ENCODE data around the gene IFIT3.

DNA sequence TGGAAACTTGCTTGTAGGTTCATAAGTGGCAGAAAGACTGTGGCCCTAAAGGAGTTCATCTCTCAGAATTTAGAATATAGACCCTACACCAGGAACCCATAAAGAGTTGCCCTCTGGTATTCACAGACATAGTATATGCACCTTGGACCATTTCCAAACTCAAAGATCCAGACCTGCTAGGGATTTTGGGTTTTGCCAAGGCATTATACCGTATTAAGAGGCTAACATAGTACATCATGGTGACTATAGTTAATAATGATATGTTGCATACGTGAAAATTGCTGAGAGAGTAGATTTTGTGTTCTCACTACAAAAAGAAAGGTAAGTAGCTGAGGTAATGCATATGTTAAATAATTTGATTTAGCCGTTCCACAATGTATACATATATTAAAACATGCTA is 13.9 kb downstream of the IFIT3 start:
- TF ChIP-seq SIN3A (IDR thresholded peaks at IDR 0.05; ENCODE audit: borderline replicate concordance, low read depth, low read length) (no peak), EP300 (IDR thresholded peaks at IDR 0.05; ENCODE audit: borderline replicate concordance in 1 of 2, low read depth in 1 of 2, low read length in 1 of 2) (no peak), NFIC (IDR thresholded peaks at IDR 0.05; ENCODE audit: borderline replicate concordance) (no peak), RAD21 (IDR thresholded peaks at IDR 0.05; ENCODE audit: low read length) (no peak), RXRA (IDR thresholded peaks at IDR 0.05; ENCODE audit: borderline replicate concordance, low read depth) (no peak), POLR2AphosphoS5 (IDR thresholded peaks at IDR 0.05; ENCODE audit: low read depth, low read length) (no peak), GABPA (IDR thresholded peaks at IDR 0.05; ENCODE audit: low read depth) (no peak), TEAD4 (IDR thresholded peaks at IDR 0.05; ENCODE audit: borderline replicate concordance, insufficient read depth) (no peak), EZH2phosphoT487 (IDR thresholded peaks at IDR 0.05; ENCODE audit: borderline replicate concordance, low read depth) (no peak), YY1 (IDR thresholded peaks at IDR 0.05; ENCODE audit: low read depth) (no peak)
- TF ChIP-seq, protein P1, sequence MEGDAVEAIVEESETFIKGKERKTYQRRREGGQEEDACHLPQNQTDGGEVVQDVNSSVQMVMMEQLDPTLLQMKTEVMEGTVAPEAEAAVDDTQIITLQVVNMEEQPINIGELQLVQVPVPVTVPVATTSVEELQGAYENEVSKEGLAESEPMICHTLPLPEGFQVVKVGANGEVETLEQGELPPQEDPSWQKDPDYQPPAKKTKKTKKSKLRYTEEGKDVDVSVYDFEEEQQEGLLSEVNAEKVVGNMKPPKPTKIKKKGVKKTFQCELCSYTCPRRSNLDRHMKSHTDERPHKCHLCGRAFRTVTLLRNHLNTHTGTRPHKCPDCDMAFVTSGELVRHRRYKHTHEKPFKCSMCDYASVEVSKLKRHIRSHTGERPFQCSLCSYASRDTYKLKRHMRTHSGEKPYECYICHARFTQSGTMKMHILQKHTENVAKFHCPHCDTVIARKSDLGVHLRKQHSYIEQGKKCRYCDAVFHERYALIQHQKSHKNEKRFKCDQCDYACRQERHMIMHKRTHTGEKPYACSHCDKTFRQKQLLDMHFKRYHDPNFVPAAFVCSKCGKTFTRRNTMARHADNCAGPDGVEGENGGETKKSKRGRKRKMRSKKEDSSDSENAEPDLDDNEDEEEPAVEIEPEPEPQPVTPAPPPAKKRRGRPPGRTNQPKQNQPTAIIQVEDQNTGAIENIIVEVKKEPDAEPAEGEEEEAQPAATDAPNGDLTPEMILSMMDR (IDR thresholded peaks at IDR 0.05): no peak
- TF ChIP-seq, protein P2, sequence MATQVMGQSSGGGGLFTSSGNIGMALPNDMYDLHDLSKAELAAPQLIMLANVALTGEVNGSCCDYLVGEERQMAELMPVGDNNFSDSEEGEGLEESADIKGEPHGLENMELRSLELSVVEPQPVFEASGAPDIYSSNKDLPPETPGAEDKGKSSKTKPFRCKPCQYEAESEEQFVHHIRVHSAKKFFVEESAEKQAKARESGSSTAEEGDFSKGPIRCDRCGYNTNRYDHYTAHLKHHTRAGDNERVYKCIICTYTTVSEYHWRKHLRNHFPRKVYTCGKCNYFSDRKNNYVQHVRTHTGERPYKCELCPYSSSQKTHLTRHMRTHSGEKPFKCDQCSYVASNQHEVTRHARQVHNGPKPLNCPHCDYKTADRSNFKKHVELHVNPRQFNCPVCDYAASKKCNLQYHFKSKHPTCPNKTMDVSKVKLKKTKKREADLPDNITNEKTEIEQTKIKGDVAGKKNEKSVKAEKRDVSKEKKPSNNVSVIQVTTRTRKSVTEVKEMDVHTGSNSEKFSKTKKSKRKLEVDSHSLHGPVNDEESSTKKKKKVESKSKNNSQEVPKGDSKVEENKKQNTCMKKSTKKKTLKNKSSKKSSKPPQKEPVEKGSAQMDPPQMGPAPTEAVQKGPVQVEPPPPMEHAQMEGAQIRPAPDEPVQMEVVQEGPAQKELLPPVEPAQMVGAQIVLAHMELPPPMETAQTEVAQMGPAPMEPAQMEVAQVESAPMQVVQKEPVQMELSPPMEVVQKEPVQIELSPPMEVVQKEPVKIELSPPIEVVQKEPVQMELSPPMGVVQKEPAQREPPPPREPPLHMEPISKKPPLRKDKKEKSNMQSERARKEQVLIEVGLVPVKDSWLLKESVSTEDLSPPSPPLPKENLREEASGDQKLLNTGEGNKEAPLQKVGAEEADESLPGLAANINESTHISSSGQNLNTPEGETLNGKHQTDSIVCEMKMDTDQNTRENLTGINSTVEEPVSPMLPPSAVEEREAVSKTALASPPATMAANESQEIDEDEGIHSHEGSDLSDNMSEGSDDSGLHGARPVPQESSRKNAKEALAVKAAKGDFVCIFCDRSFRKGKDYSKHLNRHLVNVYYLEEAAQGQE (IDR thresholded peaks at IDR 0.05; ENCODE audit: low read depth, low read length): no peak
- TF ChIP-seq, protein P3, sequence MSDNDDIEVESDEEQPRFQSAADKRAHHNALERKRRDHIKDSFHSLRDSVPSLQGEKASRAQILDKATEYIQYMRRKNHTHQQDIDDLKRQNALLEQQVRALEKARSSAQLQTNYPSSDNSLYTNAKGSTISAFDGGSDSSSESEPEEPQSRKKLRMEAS (IDR thresholded peaks at IDR 0.05; ENCODE audit: low read depth): no peak

Data from SK-N-SH (cell line).